Measurements from ENCODE around the gene KLK2. TPM values are rescaled to one million over a fixed set of nuclear protein-coding genes. Genes with fewer than 3 reads are reported as not detected.

The KLK2 gene
- total and polyA plus RNA-seq, 2 donors (not counting 1 experiment from before 2014, with no cell fraction given), result not detected

DNA sequence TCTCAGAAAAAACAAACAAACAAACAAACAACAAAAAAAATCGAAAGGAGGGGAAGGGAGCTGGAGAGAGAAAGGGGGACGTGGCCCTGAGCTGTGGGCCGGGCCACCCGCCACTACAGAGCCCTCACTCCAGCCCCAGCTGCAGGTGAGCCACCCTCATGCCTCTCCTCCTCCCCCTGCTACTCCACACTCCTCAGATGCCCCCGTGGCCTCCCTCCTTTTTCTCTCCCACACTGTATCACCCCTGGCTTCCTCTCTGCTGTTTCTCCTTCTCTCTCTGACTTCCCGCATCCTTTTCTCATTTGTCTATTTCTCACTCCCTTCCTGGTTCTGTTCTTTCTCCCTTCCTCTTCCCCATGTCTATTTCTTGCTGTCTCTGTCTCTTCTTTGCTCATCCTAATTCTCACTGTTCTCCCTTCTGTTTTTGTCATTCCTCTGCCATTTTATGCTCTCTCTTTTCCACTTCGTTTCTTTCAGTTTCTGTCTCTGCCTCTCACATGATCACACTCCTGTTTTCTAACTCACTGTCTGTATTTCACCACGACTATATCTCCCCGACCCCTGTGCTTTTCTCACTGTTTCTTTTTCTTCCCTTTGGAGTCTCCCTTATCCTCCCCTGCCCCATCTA, 2.7 kb downstream of the KLK2 start:
- no peak overlapping the region for H2AFZ ChIP-seq (ENCODE audit: low read length)
- TF ChIP-seq EZH2 (IDR thresholded peaks at IDR 0.05; ENCODE audit: low read length, missing control alignments), result no peak
- H3K9me3 ChIP-seq (ENCODE audit: control insufficient read depth, insufficient read depth, low read depth, low read length), result no peaks in the 10 kb centered on the region
- H4K20me1 ChIP-seq (ENCODE audit: control insufficient read depth, extremely low read depth, insufficient read depth, low read length), result no peaks in the 10 kb centered on the region
- H3K27ac ChIP-seq (ENCODE audit: insufficient read depth, low read length), result no peak overlapping the region
- H3K36me3 ChIP-seq (ENCODE audit: control insufficient read depth, insufficient read depth, low read length), result no peaks in the 10 kb centered on the region
- no peak overlapping the region for H3K9ac ChIP-seq (ENCODE audit: insufficient read depth, low read length)
- H3K4me3 ChIP-seq (replicated peaks in 1 of 4; ENCODE audit: control extremely low read depth in 1 of 4, insufficient read depth in 1 of 4, low read depth in 3 of 4, low read length in 4 of 4), result no peak overlapping the region
- no peaks in the 10 kb centered on the region for H3K4me1 ChIP-seq (ENCODE audit: control insufficient read depth, extremely low read depth, insufficient read depth, low read length)
- H3K27me3 ChIP-seq (ENCODE audit: control insufficient read depth, insufficient read depth, low read length), result no peaks in the 10 kb centered on the region
- no peak for DNase-seq (ENCODE audit: low read depth in 2 of 2)
- no peak overlapping the region for H3K4me2 ChIP-seq (ENCODE audit: extremely low read depth, insufficient read depth, low read length)
- H3K79me2 ChIP-seq (ENCODE audit: control insufficient read depth, insufficient read depth, low read length), result no peaks in the 10 kb centered on the region

DNA sequence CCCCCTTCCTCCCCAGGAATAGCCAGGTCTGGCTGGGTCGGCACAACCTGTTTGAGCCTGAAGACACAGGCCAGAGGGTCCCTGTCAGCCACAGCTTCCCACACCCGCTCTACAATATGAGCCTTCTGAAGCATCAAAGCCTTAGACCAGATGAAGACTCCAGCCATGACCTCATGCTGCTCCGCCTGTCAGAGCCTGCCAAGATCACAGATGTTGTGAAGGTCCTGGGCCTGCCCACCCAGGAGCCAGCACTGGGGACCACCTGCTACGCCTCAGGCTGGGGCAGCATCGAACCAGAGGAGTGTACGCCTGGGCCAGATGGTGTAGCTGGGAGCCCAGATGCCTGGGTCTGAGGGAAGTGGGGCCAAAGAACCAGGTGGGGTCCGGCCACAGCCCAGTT, 3.2 kb downstream of the KLK2 start:
- Histone ChIP-seq H4K20me1 (ENCODE audit: control insufficient read depth, extremely low read depth, insufficient read depth, low read length) (no peaks in the 10 kb centered on the region), H3K27me3 (ENCODE audit: control insufficient read depth, insufficient read depth, low read length) (no peaks in the 10 kb centered on the region), H3K4me1 (ENCODE audit: control insufficient read depth, extremely low read depth, insufficient read depth, low read length) (no peaks in the 10 kb centered on the region), H3K4me2 (ENCODE audit: extremely low read depth, insufficient read depth, low read length) (no peak overlapping the region), H3K27ac (ENCODE audit: insufficient read depth, low read length) (no peak overlapping the region), H2AFZ (ENCODE audit: low read length) (no peak overlapping the region), H3K4me3 (replicated peaks in 1 of 4; ENCODE audit: control extremely low read depth in 1 of 4, insufficient read depth in 1 of 4, low read depth in 3 of 4, low read length in 4 of 4) (no peak overlapping the region), H3K9me3 (ENCODE audit: control insufficient read depth, insufficient read depth, low read depth, low read length) (no peaks in the 10 kb centered on the region), H3K36me3 (ENCODE audit: control insufficient read depth, insufficient read depth, low read length) (no peaks in the 10 kb centered on the region), H3K79me2 (ENCODE audit: control insufficient read depth, insufficient read depth, low read length) (no peaks in the 10 kb centered on the region), H3K9ac (ENCODE audit: insufficient read depth, low read length) (no peak overlapping the region)
- no peak for TF ChIP-seq EZH2 (IDR thresholded peaks at IDR 0.05; ENCODE audit: low read length, missing control alignments)
- TF ChIP-seq, protein P1, sequence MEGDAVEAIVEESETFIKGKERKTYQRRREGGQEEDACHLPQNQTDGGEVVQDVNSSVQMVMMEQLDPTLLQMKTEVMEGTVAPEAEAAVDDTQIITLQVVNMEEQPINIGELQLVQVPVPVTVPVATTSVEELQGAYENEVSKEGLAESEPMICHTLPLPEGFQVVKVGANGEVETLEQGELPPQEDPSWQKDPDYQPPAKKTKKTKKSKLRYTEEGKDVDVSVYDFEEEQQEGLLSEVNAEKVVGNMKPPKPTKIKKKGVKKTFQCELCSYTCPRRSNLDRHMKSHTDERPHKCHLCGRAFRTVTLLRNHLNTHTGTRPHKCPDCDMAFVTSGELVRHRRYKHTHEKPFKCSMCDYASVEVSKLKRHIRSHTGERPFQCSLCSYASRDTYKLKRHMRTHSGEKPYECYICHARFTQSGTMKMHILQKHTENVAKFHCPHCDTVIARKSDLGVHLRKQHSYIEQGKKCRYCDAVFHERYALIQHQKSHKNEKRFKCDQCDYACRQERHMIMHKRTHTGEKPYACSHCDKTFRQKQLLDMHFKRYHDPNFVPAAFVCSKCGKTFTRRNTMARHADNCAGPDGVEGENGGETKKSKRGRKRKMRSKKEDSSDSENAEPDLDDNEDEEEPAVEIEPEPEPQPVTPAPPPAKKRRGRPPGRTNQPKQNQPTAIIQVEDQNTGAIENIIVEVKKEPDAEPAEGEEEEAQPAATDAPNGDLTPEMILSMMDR (conservative IDR thresholded peaks at IDR 0.05 in 1 of 2, IDR thresholded peaks at IDR 0.05 in 1 of 2; ENCODE audit: low read depth in 1 of 2, low read length in 2 of 2), result no peak
- DNase-seq (ENCODE audit: low read depth in 2 of 2), result no peak

DNA sequence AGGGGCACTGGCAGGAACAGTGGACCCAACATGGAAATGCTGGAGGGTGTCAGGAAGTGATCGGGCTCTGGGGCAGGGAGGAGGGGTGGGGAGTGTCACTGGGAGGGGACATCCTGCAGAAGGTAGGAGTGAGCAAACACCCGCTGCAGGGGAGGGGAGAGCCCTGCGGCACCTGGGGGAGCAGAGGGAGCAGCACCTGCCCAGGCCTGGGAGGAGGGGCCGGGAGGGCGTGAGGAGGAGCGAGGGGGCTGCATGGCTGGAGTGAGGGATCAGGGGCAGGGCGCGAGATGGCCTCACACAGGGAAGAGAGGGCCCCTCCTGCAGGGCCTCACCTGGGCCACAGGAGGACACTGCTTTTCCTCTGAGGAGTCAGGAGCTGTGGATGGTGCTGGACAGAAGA, 4.1 kb downstream of the KLK2 start:
- H3K9ac ChIP-seq (ENCODE audit: insufficient read depth, low read length), result no peak overlapping the region
- no peaks in the 10 kb centered on the region for H3K79me2 ChIP-seq (ENCODE audit: control insufficient read depth, insufficient read depth, low read length)
- no peaks in the 10 kb centered on the region for H3K27me3 ChIP-seq (ENCODE audit: control insufficient read depth, insufficient read depth, low read length)
- H3K4me1 ChIP-seq (ENCODE audit: control insufficient read depth, extremely low read depth, insufficient read depth, low read length), result no peaks in the 10 kb centered on the region
- H2AFZ ChIP-seq (ENCODE audit: low read length), result no peak overlapping the region
- no peak overlapping the region for H3K4me2 ChIP-seq (ENCODE audit: extremely low read depth, insufficient read depth, low read length)
- no peak for TF ChIP-seq EZH2 (IDR thresholded peaks at IDR 0.05; ENCODE audit: low read length, missing control alignments)
- TF ChIP-seq, protein P1 (conservative IDR thresholded peaks at IDR 0.05 in 1 of 2, IDR thresholded peaks at IDR 0.05 in 1 of 2; ENCODE audit: low read depth in 1 of 2, low read length in 2 of 2), result no peak
- H3K9me3 ChIP-seq (ENCODE audit: control insufficient read depth, insufficient read depth, low read depth, low read length), result no peaks in the 10 kb centered on the region
- H3K4me3 ChIP-seq (replicated peaks in 1 of 4; ENCODE audit: control extremely low read depth in 1 of 4, insufficient read depth in 1 of 4, low read depth in 3 of 4, low read length in 4 of 4), result no peak overlapping the region
- H3K27ac ChIP-seq (ENCODE audit: insufficient read depth, low read length), result no peak overlapping the region
- H3K36me3 ChIP-seq (ENCODE audit: control insufficient read depth, insufficient read depth, low read length), result no peaks in the 10 kb centered on the region
- no peak for DNase-seq (ENCODE audit: low read depth in 2 of 2)
- no peaks in the 10 kb centered on the region for H4K20me1 ChIP-seq (ENCODE audit: control insufficient read depth, extremely low read depth, insufficient read depth, low read length)
